PFSK-1 (cell line): ENCODE data around the gene IDUA.

ENCODE experiments used
- FOXP2 ChIP-seq: optimal IDR thresholded peaks from 2 replicates; pipeline ENCODE3; 2011; ENCODE audit warnings: borderline replicate concordance, control low read depth, inconsistent platforms; ENCODE audit not compliant: insufficient read depth; ENCODE audit errors: extremely low read length, extremely low read depth
- POLR2AphosphoS5 ChIP-seq: IDR thresholded peaks from 2 replicates; pipeline ENCODE4 v1.6.1; 2012; ENCODE audit warnings: low read depth, mild to moderate bottlenecking, control low read depth, low read length, moderate library complexity
- REST ChIP-seq, 2 experiments: IDR thresholded peaks; 2 replicates each; pipeline versions ENCODE4 v1.6.1 to v1.8.0; 2011 to 2012; ENCODE audit warnings: low read depth in 2 of 2, low read length in 2 of 2, control low read depth in 1 of 2, inconsistent platforms in 1 of 2, mild to moderate bottlenecking in 1 of 2, moderate library complexity in 1 of 2; ENCODE audit not compliant: insufficient read depth in 1 of 2
- SIN3A ChIP-seq: IDR thresholded peaks from 2 replicates; pipeline ENCODE4 v1.6.1; 2012; ENCODE audit warnings: mild to moderate bottlenecking, low read length, moderate library complexity, borderline replicate concordance; ENCODE audit not compliant: insufficient read depth
- TAF1 ChIP-seq: IDR thresholded peaks from 2 replicates; pipeline ENCODE4 v1.6.1; 2012; ENCODE audit warnings: low read length, control low read depth, borderline replicate concordance; ENCODE audit not compliant: insufficient read depth

DNA sequence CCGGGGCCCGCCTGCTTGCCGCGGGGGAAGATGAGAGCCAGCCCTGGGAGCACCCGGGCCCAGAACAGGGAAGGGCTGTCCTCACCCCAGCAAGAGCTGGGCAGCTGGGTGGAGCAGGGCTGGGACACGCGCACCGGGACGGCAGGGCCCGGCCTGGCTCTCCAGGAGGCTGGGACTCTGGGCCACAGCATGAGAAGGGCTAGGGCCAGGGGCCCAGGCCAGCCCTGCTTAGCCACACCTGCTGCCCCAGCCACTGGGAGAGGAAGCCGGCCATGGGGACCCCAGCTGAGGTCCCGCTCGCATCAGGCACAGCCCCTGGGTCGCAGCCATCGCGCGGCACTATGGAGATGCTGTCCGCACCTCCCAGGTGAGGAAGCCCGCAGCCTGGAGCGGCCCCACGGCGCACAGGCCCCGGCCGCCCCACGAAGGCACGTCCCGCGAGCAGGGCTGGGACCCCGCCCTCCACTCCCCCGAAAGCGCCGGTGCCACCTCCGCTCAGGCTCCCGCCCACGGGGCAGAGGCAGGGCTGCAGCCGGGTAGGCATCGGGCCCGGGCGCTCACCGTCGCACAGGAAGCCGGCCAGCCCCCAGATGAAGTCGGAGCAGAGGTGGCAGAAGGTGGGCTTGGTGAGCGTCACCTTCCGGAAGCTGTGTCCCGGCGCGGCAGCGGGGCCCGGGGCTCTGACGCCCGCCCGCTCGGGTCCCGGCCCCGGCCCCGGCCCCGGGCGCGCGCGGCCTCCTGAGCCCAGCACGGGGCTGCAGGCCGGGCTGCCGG, 14.0 kb upstream of the IDUA start:
- no peak for TF ChIP-seq REST (IDR thresholded peaks at IDR 0.05; ENCODE audit: insufficient read depth in 1 of 2, low read depth in 2 of 2, low read length in 2 of 2)
- TF ChIP-seq SIN3A = no peak
- TF ChIP-seq POLR2AphosphoS5 = no peak
- no peak for TF ChIP-seq TAF1
- no peak for TF ChIP-seq FOXP2
